Measurements from ENCODE around the gene ONECUT3.

ONECUT3 gene

GRCh38 chr19:1770866-1771576 is 17.7 kb downstream of the ONECUT3 start:
- H3K9me3 Mint-ChIP-seq, result peaks cover 15% of the 10 kb centered on the region
- H3K4me1 Mint-ChIP-seq, result no peaks in the 10 kb centered on the region
- no peak overlapping the region for H3K4me3 Mint-ChIP-seq
- H3K36me3 Mint-ChIP-seq (ENCODE audit: insufficient read depth), result peaks cover 8% of the 10 kb centered on the region
- peaks cover 82% of the 10 kb centered on the region for H3K27me3 Mint-ChIP-seq
- DNase-seq (ENCODE audit: low spot score in 2 of 2), result no peak
- ATAC-seq (replicated peaks; ENCODE audit: extremely low read depth, poor library complexity, severe bottlenecking), result no peak
- no peak overlapping the region for H3K27ac Mint-ChIP-seq (ENCODE audit: low read depth)

- H3K27ac Mint-ChIP-seq (ENCODE audit: low read depth), result no peak overlapping the region
- no peak overlapping the region for H3K4me3 Mint-ChIP-seq
- H3K9me3 Mint-ChIP-seq, result peaks cover 15% of the 10 kb centered on the region
- ATAC-seq (replicated peaks; ENCODE audit: extremely low read depth, poor library complexity, severe bottlenecking) (no peak), DNase-seq (ENCODE audit: low spot score in 2 of 2) (no peak)
- H3K4me1 Mint-ChIP-seq, result no peaks in the 10 kb centered on the region
- peaks cover 6% of the 10 kb centered on the region for H3K36me3 Mint-ChIP-seq (ENCODE audit: insufficient read depth)
- H3K27me3 Mint-ChIP-seq, result peaks cover 85% of the 10 kb centered on the region
Observed at GRCh38 chr19:1773184-1773583, 19.9 kb downstream of the ONECUT3 start.

GRCh38 chr19:1774989-1775772 is 21.9 kb downstream of the ONECUT3 start:
- no peak overlapping the region for H3K4me3 Mint-ChIP-seq
- DNase-seq (ENCODE audit: low spot score in 2 of 2) (no peak), ATAC-seq (replicated peaks; ENCODE audit: extremely low read depth, poor library complexity, severe bottlenecking) (no peak)
- H3K36me3 Mint-ChIP-seq (ENCODE audit: insufficient read depth), result peaks cover 6% of the 10 kb centered on the region
- peaks cover 14% of the 10 kb centered on the region for H3K9me3 Mint-ChIP-seq
- H3K27me3 Mint-ChIP-seq, result peaks cover 85% of the 10 kb centered on the region
- H3K4me1 Mint-ChIP-seq, result no peaks in the 10 kb centered on the region
- no peak overlapping the region for H3K27ac Mint-ChIP-seq (ENCODE audit: low read depth)

- H3K27ac Mint-ChIP-seq (ENCODE audit: low read depth), result no peak overlapping the region
Observed at GRCh38 chr19:1775951-1776605, 22.8 kb downstream of the ONECUT3 start.

GRCh38 chr19:1776606-1777147 is 23.4 kb downstream of the ONECUT3 start:
- Mint-ChIP-seq H3K27me3 (peaks cover 82% of the 10 kb centered on the region), H3K9me3 (no peaks in the 10 kb centered on the region), H3K4me1 (no peaks in the 10 kb centered on the region), H3K36me3 (ENCODE audit: insufficient read depth) (peaks cover 6% of the 10 kb centered on the region), H3K27ac (ENCODE audit: low read depth) (no peak overlapping the region), H3K4me3 (no peak overlapping the region)
- no peak for DNase-seq (ENCODE audit: low spot score in 2 of 2)
- ATAC-seq (replicated peaks; ENCODE audit: extremely low read depth, poor library complexity, severe bottlenecking), result no peak

More at GRCh38 chr19:1775951-1776605, 22.8 kb downstream of the ONECUT3 start:
- DNase-seq (ENCODE audit: low spot score in 2 of 2), result no peak
- H3K4me3 Mint-ChIP-seq, result no peak overlapping the region
- H3K36me3 Mint-ChIP-seq (ENCODE audit: insufficient read depth), result peaks cover 6% of the 10 kb centered on the region
- no peaks in the 10 kb centered on the region for H3K4me1 Mint-ChIP-seq
- H3K27me3 Mint-ChIP-seq, result peaks cover 85% of the 10 kb centered on the region
- ATAC-seq (replicated peaks; ENCODE audit: extremely low read depth, poor library complexity, severe bottlenecking), result no peak
- H3K9me3 Mint-ChIP-seq, result peaks cover 5% of the 10 kb centered on the region

- no peaks in the 10 kb centered on the region for H3K4me1 Mint-ChIP-seq
- H3K27me3 Mint-ChIP-seq, result peaks cover 79% of the 10 kb centered on the region
- no peaks in the 10 kb centered on the region for H3K9me3 Mint-ChIP-seq
- no peak for ATAC-seq (replicated peaks; ENCODE audit: extremely low read depth, poor library complexity, severe bottlenecking)
- DNase-seq (ENCODE audit: low spot score in 2 of 2), result no peak
- no peak overlapping the region for H3K4me3 Mint-ChIP-seq
- no peak overlapping the region for H3K27ac Mint-ChIP-seq (ENCODE audit: low read depth)
- H3K36me3 Mint-ChIP-seq (ENCODE audit: insufficient read depth), result peaks cover 6% of the 10 kb centered on the region
Observed at GRCh38 chr19:1777149-1777548, 23.8 kb downstream of the ONECUT3 start.

- peaks cover 3% of the 10 kb centered on the region for H3K36me3 Mint-ChIP-seq (ENCODE audit: insufficient read depth)
- no peaks in the 10 kb centered on the region for H3K4me1 Mint-ChIP-seq
- no peak for DNase-seq (ENCODE audit: low spot score in 2 of 2)
- no peak for ATAC-seq (replicated peaks; ENCODE audit: extremely low read depth, poor library complexity, severe bottlenecking)
- peak overlapping the region; percentile 56 for H3K27ac Mint-ChIP-seq (ENCODE audit: low read depth)
- peaks cover 73% of the 10 kb centered on the region for H3K27me3 Mint-ChIP-seq
- H3K9me3 Mint-ChIP-seq, result no peaks in the 10 kb centered on the region
- no peak overlapping the region for H3K4me3 Mint-ChIP-seq
Observed at GRCh38 chr19:1779574-1779973, 26.3 kb downstream of the ONECUT3 start.

- Mint-ChIP-seq H3K9me3 (no peaks in the 10 kb centered on the region), H3K4me1 (no peaks in the 10 kb centered on the region), H3K4me3 (no peak overlapping the region), H3K36me3 (ENCODE audit: insufficient read depth) (peaks cover 2% of the 10 kb centered on the region), H3K27me3 (peaks cover 70% of the 10 kb centered on the region), H3K27ac (ENCODE audit: low read depth) (no peak overlapping the region)
- ATAC-seq (replicated peaks; ENCODE audit: extremely low read depth, poor library complexity, severe bottlenecking), result no peak
- no peak for DNase-seq (ENCODE audit: low spot score in 2 of 2)
Observed at GRCh38 chr19:1780272-1780958, 27.1 kb downstream of the ONECUT3 start.

- ATAC-seq (replicated peaks; ENCODE audit: extremely low read depth, poor library complexity, severe bottlenecking) (no peak), DNase-seq (ENCODE audit: low spot score in 2 of 2) (no peak)
- H3K36me3 Mint-ChIP-seq (ENCODE audit: insufficient read depth), result peaks cover 2% of the 10 kb centered on the region
- H3K4me1 Mint-ChIP-seq, result no peaks in the 10 kb centered on the region
- no peak overlapping the region for H3K4me3 Mint-ChIP-seq
- peaks cover 58% of the 10 kb centered on the region for H3K27me3 Mint-ChIP-seq
- H3K27ac Mint-ChIP-seq (ENCODE audit: low read depth), result no peak overlapping the region
- H3K9me3 Mint-ChIP-seq, result no peaks in the 10 kb centered on the region
Observed at GRCh38 chr19:1782521-1782920, 29.2 kb downstream of the ONECUT3 start.

- H3K4me3 Mint-ChIP-seq, result no peak overlapping the region
- ATAC-seq (replicated peaks; ENCODE audit: extremely low read depth, poor library complexity, severe bottlenecking), result no peak
- no peaks in the 10 kb centered on the region for H3K36me3 Mint-ChIP-seq (ENCODE audit: insufficient read depth)
- no peak overlapping the region for H3K27ac Mint-ChIP-seq (ENCODE audit: low read depth)
- H3K27me3 Mint-ChIP-seq, result peaks cover 50% of the 10 kb centered on the region
- H3K9me3 Mint-ChIP-seq, result no peaks in the 10 kb centered on the region
- no peaks in the 10 kb centered on the region for H3K4me1 Mint-ChIP-seq
- no peak for DNase-seq (ENCODE audit: low spot score in 2 of 2)
Observed at GRCh38 chr19:1783354-1783753, 30.0 kb downstream of the ONECUT3 start.

- H3K27ac Mint-ChIP-seq (ENCODE audit: low read depth), result no peak overlapping the region
- no peaks in the 10 kb centered on the region for H3K4me1 Mint-ChIP-seq
- DNase-seq (ENCODE audit: low spot score in 2 of 2), result no peak
- no peak overlapping the region for H3K4me3 Mint-ChIP-seq
- no peak for ATAC-seq (replicated peaks; ENCODE audit: extremely low read depth, poor library complexity, severe bottlenecking)
- no peaks in the 10 kb centered on the region for H3K9me3 Mint-ChIP-seq
- H3K36me3 Mint-ChIP-seq (ENCODE audit: insufficient read depth), result no peaks in the 10 kb centered on the region
- peaks cover 45% of the 10 kb centered on the region for H3K27me3 Mint-ChIP-seq
Observed at GRCh38 chr19:1783874-1784273, 30.6 kb downstream of the ONECUT3 start.

GRCh38 chr19:1785310-1785709 is 32.0 kb downstream of the ONECUT3 start:
- Mint-ChIP-seq H3K27me3 (peaks cover 31% of the 10 kb centered on the region), H3K4me1 (no peaks in the 10 kb centered on the region), H3K36me3 (ENCODE audit: insufficient read depth) (no peaks in the 10 kb centered on the region), H3K27ac (ENCODE audit: low read depth) (no peak overlapping the region), H3K9me3 (no peaks in the 10 kb centered on the region), H3K4me3 (no peak overlapping the region)
- no peak for ATAC-seq (replicated peaks; ENCODE audit: extremely low read depth, poor library complexity, severe bottlenecking)
- DNase-seq (ENCODE audit: low spot score in 2 of 2), result no peak
